HPDE6-E6E7 (cell line): ENCODE measurements around the gene SLC13A3.

Experiments
- DNase-seq: peaks from one replicate; pipeline ENCODE4 v3.0.0; 2011; ENCODE audit warnings: missing footprints; ENCODE audit errors: extremely low spot score

SLC13A3 gene

GRCh38 chr20:46636514-46636913 is 14.7 kb downstream of the SLC13A3 start:
- DNase-seq = no peak

- DNase-seq = no peak
Observed at GRCh38 chr20:46635514-46636136, 15.6 kb downstream of the SLC13A3 start.

DNA sequence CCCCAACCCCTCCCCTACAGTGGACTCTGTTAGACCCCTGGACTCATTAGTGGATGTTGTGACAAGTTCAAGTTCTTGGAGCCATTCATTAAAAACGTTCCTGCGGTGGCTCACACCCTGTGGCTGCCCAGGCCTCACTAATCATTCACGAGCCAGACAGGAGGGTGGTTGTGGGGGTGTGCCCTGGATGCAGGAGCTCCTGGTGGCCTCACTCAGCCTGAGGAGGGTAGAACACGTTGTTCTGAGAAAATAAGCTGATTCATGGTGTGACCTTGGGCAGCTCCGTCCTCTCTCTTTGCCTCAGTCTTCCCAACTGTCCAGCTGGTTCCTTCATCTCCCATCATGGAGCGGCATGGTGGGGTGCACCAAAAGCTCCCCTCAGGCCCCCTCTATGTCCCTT is 16.7 kb downstream of the SLC13A3 start:
- DNase-seq = no peak

GRCh38 chr20:46631874-46632446 is 19.3 kb downstream of the SLC13A3 start:
- DNase-seq = no peak

- peak; percentile 31 for DNase-seq
Observed at GRCh38 chr20:46631212-46631869, 19.9 kb downstream of the SLC13A3 start.

DNA sequence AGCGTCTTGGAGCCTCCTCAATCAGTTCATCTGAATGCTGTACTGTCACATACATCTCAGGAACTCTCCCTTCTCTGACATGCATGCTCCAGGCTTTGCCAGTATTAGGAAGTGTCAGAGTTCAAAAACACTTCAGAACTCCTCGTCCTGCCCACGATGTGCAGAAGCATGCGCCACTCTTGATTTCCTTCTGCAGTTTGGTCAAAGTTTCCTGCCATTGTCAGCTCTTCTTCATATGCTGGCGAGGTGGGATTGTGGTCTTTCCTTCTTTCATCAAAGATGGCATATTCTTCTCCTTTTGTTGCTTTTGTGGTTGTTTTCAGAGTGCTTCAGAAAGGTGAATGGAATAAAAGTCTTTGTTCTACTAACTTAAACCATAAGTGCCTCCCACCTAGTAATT is 21.0 kb downstream of the SLC13A3 start:
- DNase-seq = no peak

DNA sequence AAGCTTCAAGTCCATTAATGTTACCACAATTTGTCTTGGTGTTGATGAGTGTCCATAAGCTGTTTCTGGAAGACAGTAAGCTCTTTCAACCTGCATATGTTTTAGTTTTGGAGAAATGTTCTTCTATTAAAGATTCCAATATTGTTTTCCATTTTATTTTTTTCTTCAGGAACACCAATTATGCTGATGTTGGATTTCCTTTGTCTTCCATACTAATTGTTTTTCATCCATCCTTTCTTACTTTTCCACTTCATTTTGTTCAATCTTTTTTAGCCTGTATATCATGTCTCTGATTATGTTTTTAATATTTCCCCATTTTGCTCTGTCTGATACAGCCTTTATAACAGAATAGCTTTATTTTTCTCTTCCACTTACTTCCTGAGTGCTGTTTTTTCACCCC is 21.9 kb downstream of the SLC13A3 start:
- no peak for DNase-seq

DNA sequence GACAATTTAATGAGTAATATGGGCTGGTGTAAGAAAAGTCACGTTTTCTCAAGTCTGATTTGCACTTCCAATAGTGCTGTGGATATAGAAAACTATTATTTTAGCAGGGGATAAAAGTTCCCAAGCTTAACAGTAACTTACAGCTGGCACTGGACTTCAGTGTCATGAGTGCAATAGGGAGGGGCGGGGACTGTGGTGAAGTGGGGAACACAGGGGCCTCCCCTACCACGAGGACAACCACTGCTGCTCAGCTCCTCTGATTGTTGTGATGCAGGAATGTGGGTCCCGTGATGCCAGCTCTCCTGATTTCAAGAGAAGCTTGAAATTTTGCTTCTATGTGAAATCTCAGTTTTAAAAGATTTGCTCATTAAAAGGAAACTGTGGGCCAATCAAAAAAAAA is 24.0 kb downstream of the SLC13A3 start:
- DNase-seq = no peak

DNA sequence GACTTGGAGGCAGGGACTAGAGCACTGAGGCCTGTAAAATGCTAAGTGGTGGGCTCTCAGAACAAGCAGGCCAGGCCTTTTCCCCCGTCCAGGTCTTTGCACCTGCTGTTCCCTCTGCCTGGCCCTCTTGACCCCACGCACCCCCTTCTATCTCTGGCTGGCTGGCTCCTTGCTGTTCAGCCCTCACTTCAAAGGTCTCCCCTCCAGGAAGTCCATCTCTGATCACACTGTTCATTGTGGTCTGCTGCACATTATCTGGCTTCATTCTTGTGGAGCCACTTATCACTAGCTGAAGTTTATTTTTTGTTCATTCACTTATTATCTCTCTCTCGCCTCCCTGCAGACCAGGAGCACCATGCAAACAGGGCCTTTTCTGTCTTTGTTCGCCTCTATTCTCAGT is 24.5 kb downstream of the SLC13A3 start:
- no peak for DNase-seq

DNA sequence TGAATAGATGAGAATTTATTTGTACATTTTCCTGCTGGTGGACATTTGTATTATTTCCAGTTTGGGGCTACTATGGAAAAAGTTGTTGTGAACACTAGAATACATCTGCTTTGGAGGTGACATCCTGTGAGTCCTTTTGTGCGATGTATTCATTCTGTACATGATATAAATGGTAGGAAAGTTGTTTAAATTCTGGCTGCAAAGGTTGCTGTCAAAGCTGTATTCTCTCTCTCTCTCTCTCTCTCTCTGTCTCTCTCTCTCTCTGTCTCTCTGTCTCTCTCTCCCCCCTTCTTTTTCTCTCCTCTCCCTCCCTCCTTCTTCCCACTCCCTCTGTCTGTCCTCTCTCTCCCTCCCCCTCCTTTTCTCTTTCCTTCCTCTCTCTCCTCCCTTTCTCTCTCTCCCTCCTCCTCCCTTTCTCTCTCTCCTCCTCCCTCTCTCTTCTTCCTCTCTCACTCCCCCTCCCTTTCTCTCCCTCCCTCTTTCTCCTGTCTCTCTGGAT is 25.3 kb downstream of the SLC13A3 start:
- no peak for DNase-seq

- no peak for DNase-seq
Observed at GRCh38 chr20:46624946-46625345, 26.3 kb downstream of the SLC13A3 start.

- no peak for DNase-seq
Observed at GRCh38 chr20:46622165-46622564, 29.1 kb downstream of the SLC13A3 start.

DNA sequence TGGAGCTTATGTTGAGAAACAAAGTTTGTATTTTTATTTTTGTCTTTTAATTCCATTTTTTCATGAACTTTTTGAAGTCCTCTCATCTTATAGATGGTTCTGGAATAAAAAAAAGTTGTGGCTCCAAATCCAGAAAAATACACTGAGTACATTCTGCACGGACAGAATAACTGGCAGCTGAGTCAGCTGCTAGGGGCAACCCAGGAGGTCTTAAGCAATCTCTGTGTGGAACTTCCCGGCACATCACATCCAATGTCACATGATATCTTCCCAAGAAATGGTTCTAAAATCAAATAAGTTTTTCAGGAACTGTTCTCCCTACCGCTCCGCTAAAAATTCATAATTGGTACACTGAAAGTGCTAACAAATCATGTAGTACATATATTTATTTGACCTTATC is 29.8 kb downstream of the SLC13A3 start:
- DNase-seq = no peak

GRCh38 chr20:46619445-46619844 is 31.8 kb downstream of the SLC13A3 start:
- DNase-seq = no peak

DNA sequence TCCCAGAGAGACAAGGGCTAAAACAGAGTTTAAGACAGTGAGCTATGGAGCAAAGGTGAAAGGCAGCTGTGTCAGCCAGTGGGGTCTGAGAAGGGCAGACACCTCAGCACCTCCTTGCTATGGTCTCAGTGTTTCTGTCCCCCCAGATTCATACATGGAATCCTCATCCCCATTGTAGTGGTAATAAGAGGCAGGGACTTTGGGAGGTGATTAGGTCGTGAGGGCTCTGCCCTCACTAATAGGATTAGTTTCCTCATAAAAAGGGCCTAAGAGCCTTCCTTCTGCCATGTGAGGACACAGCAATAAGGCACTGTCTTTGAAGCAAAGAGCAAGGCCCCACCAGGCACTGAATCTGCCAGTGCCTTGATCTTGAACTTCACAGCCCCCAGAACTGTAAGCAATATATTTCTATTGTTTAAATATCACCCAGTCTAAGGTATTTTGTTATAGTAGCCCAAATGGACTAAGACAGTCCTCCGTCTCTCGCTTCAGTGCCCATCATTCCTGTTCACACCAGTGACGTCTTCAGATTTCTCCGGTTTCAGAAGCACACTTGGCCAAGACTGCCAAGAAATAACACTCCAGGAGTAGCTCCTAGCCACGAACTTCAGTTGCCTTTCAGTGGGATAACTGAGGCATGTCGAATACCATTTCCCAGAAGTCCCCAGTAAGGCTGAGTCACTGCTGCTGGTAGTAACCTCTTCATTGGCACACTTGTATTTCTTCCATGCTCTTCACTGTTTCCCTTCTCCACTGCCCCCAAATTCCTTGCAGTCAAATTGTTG is 32.8 kb downstream of the SLC13A3 start:
- no peak for DNase-seq

- DNase-seq = no peak
Observed at GRCh38 chr20:46614503-46614902, 36.8 kb downstream of the SLC13A3 start.

- DNase-seq = no peak
Observed at GRCh38 chr20:46610145-46610544, 41.1 kb downstream of the SLC13A3 start.

- DNase-seq = no peak
Observed at GRCh38 chr20:46609043-46609442, 42.2 kb downstream of the SLC13A3 start.

DNA sequence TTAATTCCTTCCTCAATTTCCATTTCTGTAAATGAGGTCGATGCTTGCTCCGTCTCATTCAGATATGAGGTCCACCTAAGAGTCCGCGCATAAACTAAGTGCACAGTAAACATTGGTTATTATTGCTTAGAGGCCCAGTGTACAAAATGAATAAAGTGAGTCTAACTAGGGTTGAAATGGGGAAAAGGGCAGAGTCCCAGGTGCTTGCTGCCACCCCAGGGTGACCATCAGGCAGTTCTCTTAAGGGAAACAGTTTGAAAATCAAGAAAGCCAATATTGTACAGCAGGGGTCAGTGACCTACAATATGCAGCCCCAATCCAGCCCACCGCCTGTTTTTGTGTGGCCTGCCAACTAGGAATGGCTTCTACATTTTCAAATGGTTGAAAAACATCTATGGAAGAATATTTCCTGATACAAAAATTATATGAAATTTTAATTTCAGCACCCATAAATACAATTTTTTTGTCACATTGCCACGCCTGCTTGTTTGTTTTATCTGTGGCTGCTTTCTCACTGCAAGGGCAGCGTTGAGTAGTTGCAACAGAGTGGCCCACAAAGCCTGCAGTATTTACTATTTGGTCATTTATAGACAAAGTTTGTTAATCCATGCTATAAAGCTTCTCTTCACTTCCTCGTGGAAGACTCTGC is 43.3 kb downstream of the SLC13A3 start:
- DNase-seq = no peak

- no peak for DNase-seq
Observed at GRCh38 chr20:46607191-46607848, 43.9 kb downstream of the SLC13A3 start.

GRCh38 chr20:46606817-46607190 is 44.5 kb downstream of the SLC13A3 start:
- DNase-seq = no peak
